Common myeloid progenitor, CD34-positive (primary cell): ENCODE results near the gene TTC27.
"Not testable (repeated sequence)": the region's sequence is repeated elsewhere in the genome, so short reads cannot be mapped to it uniquely, and the experiment has no call there.

Source experiments
- CTCF ChIA-PET: fragments of 350-600 bp; sonication (Branson Sonifier 250); formaldehyde crosslinking; loops from one replicate; lab custom pipeline; 2021; ENCODE audit warnings: antibody characterized with exemption; lab: Charles Lee
- POLR2A ChIA-PET: fragments of 350-600 bp; sonication (Branson Sonifier 250); formaldehyde crosslinking; loops from one replicate; lab custom pipeline; 2021; ENCODE audit warnings: antibody characterized with exemption; lab: Charles Lee
- DNase-seq, 3 donors: peaks; one replicate each; pipeline versions ENCODE4 v3.0.0 to v3.0.0-alpha.2; 2013
- H3K27ac ChIP-seq, 2 experiments: 1 replicate in 1 of 2; 2 replicates in 1 of 2; pipeline ENCODE4 v1.7.0; 2013; ENCODE audit warnings: inconsistent platforms in 2 of 2, low read length in 2 of 2, mild to moderate bottlenecking in 2 of 2, low read depth in 1 of 2, moderate library complexity in 1 of 2; ENCODE audit not compliant: severe bottlenecking in 2 of 2, insufficient read depth in 1 of 2, poor library complexity in 1 of 2
- H3K27me3 ChIP-seq, 5 experiments: replicated peaks in 2 of 5; 1 replicate in 3 of 5; 2 replicates in 2 of 5; pipeline versions ENCODE4 v1.6.1 to v1.7.0; 2013; ENCODE audit warnings: low read length in 4 of 5, mild to moderate bottlenecking in 2 of 5, moderate library complexity in 2 of 5, inconsistent platforms in 1 of 5; ENCODE audit not compliant: insufficient read depth in 5 of 5, control insufficient read depth in 4 of 5
- H3K36me3 ChIP-seq, 4 experiments: 1 replicate in 2 of 4; 2 replicates in 2 of 4; pipeline versions ENCODE4 v1.6.1 to v1.7.0; 2013; ENCODE audit warnings: low read length in 3 of 4, control low read depth in 1 of 4, mild to moderate bottlenecking in 1 of 4; ENCODE audit not compliant: control insufficient read depth in 4 of 4, insufficient read depth in 4 of 4
- H3K4me1 ChIP-seq, 4 experiments: 1 replicate in 3 of 4; 2 replicates in 1 of 4; pipeline versions ENCODE4 v1.6.1 to v1.7.1; 2013; ENCODE audit warnings: low read length in 3 of 4, mild to moderate bottlenecking in 3 of 4, control low read depth in 1 of 4, inconsistent platforms in 1 of 4, moderate library complexity in 1 of 4; ENCODE audit not compliant: control insufficient read depth in 4 of 4, insufficient read depth in 4 of 4; ENCODE audit errors: control extremely low read depth in 1 of 4
- H3K4me3 ChIP-seq, 7 experiments: 1 replicate in 4 of 7; 2 replicates in 3 of 7; pipeline versions ENCODE4 v1.5.1 to v1.7.0; 2013; ENCODE audit warnings: mild to moderate bottlenecking in 7 of 7, low read length in 6 of 7, moderate library complexity in 6 of 7, inconsistent platforms in 2 of 7, low read depth in 2 of 7, control low read depth in 1 of 7; ENCODE audit not compliant: insufficient read depth in 4 of 7, control insufficient read depth in 1 of 7; ENCODE audit errors: extremely low read depth in 1 of 7
- H3K9me3 ChIP-seq, 5 experiments: 1 replicate in 4 of 5; 2 replicates in 1 of 5; pipeline versions ENCODE4 v1.6.1 to v1.7.1; 2013; ENCODE audit warnings: low read length in 4 of 5, mild to moderate bottlenecking in 2 of 5, inconsistent platforms in 1 of 5, low read depth in 1 of 5, moderate library complexity in 1 of 5; ENCODE audit not compliant: control insufficient read depth in 4 of 5, insufficient read depth in 2 of 5; ENCODE audit errors: control extremely low read depth in 1 of 5
- WGBS: methylation state at CpG from one replicate; pipeline ENCODE4 v1.1.5; 2013; ENCODE audit not compliant: insufficient coverage; 5-methylcytosine and 5-hydroxymethylcytosine counted together

Gene TTC27

DNA sequence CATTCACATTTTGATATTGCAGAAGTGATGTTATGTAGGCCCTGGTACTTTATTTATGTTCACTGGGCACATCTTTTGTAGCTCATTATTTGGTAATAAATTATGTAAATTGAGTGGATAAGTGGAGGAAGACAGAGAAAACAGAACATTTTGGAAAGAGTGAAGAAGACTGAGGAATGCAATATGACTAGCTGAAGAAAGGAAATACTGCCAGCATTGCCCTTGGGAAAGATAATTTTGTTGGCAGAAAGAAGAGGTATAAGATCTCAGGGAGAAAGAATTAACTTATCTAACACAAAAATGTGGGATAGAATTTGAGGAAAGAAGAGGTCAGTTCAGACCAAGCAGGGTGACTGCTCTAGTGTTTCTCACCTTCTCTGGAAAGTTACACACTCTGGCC lies 118.8 kb downstream of the TTC27 start:
- no peak overlapping the region for H3K4me3 ChIP-seq
- H3K9me3 ChIP-seq = peaks cover 0 to 10% (median 2%) of the 10 kb centered on the region in 5 experiments
- H3K27me3 ChIP-seq = no peaks in the 10 kb centered on the region
- H3K27ac ChIP-seq = no peak overlapping the region
- no peaks in the 10 kb centered on the region for H3K4me1 ChIP-seq
- ChIA-PET POLR2A (no interaction called here), CTCF (no interaction called here)
- H3K36me3 ChIP-seq = peaks cover 12 to 51% (median 18%) of the 10 kb centered on the region in 4 experiments
- DNase-seq = no peak

DNA sequence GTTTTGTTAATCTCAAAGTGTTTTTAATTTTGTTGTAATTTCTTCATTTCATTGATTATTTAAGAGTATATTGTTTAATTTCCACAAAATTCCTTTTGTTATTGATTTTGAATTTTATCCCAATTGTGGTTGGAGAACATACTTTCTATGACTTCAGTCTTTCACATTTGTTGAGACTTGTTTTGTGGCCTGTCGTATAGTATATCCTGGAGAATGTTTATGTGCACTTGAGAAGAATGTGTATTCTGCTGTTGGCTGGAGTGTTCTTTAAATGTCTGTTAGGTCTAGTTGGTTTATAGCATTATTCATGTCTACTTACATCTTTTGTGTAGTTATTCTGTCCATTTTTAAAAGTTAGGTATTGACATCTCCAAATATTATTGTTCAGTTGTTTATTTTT lies 120.3 kb downstream of the TTC27 start:
- no peak overlapping the region for H3K4me3 ChIP-seq
- peaks cover 0 to 17% (median 6%) of the 10 kb centered on the region in 5 experiments for H3K9me3 ChIP-seq
- DNase-seq = no peak
- ChIA-PET POLR2A (no interaction called here), CTCF (no interaction called here)
- H3K36me3 ChIP-seq = peaks cover 13 to 57% (median 18%) of the 10 kb centered on the region in 4 experiments
- no peak overlapping the region for H3K27ac ChIP-seq
- H3K27me3 ChIP-seq = no peaks in the 10 kb centered on the region
- 100% methylated on average over 1 of the region's 1 CpG for WGBS
- no peaks in the 10 kb centered on the region for H3K4me1 ChIP-seq

DNA sequence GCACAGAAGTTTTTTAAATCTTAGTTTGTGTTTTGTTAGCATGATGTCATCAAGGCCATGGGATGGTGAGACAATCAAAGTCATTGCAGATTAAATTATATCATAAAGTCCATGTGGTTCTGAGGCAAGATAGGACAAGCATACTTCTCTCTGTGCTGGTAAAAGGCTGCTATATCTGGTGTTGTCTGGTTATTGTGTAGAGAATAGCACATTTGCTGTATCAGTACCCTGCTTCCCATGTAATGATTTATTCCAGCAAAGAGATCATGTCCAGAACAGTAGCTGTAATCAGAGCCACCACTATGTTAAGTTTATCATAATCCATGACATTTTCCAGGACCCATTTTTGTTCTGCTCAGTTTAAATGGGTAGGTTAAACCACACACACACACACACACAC lies 123.0 kb downstream of the TTC27 start:
- ChIA-PET POLR2A (no interaction called here), CTCF (interaction anchor here (1.0 kb wide), 1 partner anchor 11 kb away, joined by 3 read pairs; no protein-coding TSS in a partner anchor)
- DNase-seq = no peak
- peaks cover 9 to 47% (median 13%) of the 10 kb centered on the region in 4 experiments for H3K36me3 ChIP-seq
- H3K27me3 ChIP-seq = no peaks in the 10 kb centered on the region
- no peak overlapping the region for H3K27ac ChIP-seq
- peaks cover 0 to 2% (median 0%) of the 10 kb centered on the region in 4 experiments for H3K4me1 ChIP-seq
- H3K9me3 ChIP-seq = peaks cover 0 to 17% (median 5%) of the 10 kb centered on the region in 5 experiments
- no peak overlapping the region for H3K4me3 ChIP-seq

DNA sequence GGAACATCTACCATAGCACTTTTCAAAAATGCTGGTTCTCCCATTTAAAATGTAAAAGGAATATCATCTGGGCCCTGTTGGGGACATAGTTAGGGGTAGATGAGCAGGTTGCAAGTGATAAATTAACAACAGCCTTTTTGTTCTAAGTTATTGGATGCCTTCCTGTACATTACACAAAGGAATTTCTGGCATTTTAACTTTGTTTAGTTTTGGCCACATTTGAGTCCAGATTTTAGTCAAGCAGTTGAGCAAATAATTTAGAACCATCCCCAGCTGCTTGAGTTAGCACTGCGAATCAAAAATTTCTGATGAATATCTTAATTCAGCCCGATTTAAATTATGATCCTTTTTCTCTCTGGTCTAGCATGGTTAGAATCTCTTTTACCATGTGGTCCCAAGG lies 124.4 kb downstream of the TTC27 start:
- Histone ChIP-seq H3K36me3 (peaks cover 5 to 41% (median 13%) of the 10 kb centered on the region in 4 experiments), H3K27ac (no peak overlapping the region), H3K27me3 (no peaks in the 10 kb centered on the region), H3K4me3 (no peak overlapping the region), H3K9me3 (peaks cover 2 to 10% (median 5%) of the 10 kb centered on the region in 5 experiments), H3K4me1 (peaks cover 0 to 8% (median 0%) of the 10 kb centered on the region in 4 experiments)
- CTCF ChIA-PET = no interaction called here
- POLR2A ChIA-PET = no interaction called here
- DNase-seq = no peak
- WGBS = 100% methylated on average over 1 of the region's 2 CpGs

DNA sequence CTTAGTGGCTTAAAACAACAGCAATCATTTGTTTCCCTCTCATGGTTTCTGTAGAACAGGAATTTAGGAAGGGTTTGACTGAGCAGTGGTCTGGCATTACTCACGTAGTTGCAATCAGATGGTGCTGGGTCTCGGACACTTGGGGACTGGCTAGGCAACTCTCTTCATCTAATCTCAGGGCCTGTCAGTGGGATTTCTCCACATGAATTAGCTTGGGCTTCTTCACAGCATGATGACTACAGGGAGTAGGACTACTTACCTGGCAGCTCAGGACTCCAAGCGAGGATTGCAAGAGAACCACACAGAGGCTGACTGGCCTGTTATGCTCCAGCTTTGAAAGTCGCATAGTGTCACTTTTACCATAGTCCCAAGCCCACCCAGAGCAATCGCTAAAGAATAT lies 125.1 kb downstream of the TTC27 start:
- Histone ChIP-seq H3K36me3 (peaks cover 5 to 36% (median 13%) of the 10 kb centered on the region in 4 experiments), H3K27ac (no peak overlapping the region), H3K4me1 (peaks cover 0 to 8% (median 0%) of the 10 kb centered on the region in 4 experiments), H3K27me3 (no peaks in the 10 kb centered on the region), H3K9me3 (peaks cover 2 to 10% (median 3%) of the 10 kb centered on the region in 5 experiments), H3K4me3 (no peak overlapping the region)
- DNase-seq = no peak
- 100% methylated on average over 1 of the region's 5 CpGs for WGBS
- ChIA-PET CTCF (no interaction called here), POLR2A (no interaction called here)

DNA sequence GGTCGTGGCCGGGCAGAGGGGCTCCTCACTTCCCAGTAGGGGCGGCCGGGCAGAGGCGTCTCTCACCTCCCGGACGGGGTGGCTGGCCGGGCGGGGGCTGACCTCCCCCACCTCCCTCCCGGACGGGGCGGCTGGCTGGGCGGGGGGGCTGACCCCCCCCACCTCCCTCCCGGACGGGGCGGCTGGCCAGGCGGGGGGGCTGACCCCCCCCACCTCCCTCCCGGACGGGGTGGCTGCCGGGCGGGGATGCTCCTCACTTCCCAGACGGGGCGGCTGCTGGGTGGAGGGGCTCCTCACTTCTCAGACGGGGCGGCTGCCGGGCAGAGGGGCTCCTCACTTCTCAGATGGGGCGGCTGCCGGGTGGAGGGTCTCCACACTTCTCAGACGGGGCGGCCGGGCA lies 126.8 kb downstream of the TTC27 start:
- 91% methylated on average over 12 of the region's 31 CpGs for whole genome bisulfite sequencing
- H3K27ac ChIP-seq, DNase-seq, H3K27me3 ChIP-seq, H3K4me1 ChIP-seq, H3K4me3 ChIP-seq, H3K9me3 ChIP-seq, POLR2A ChIA-PET: not testable (repeated sequence)
- CTCF ChIA-PET = interaction anchor here (0.7 kb wide), 1 partner anchor 372 kb away, joined by 3 read pairs; no protein-coding TSS in a partner anchor
- peaks cover 0 to 32% (median 17%) of the 10 kb centered on the region in 4 experiments for H3K36me3 ChIP-seq

DNA sequence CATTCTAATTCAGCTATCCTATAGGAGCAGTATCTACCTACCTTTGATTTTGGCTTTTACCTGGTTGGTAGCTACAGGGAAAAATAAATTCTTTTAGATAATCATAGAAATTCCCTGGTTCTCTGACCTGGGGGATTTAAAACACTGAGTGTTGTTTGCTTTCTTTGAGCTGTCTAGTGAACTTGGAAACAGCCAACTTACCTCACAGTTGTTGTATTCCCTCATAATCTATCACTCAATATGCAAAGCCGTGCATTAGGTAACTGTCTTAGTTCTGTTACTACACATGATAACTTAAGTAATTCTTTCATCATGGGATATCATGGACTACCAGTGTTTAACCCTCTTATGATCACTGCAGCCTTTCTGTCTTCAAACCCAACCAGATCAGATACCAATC lies 127.8 kb downstream of the TTC27 start:
- peaks cover 3 to 33% (median 20%) of the 10 kb centered on the region in 4 experiments for H3K36me3 ChIP-seq
- H3K27me3 ChIP-seq = no peaks in the 10 kb centered on the region
- H3K9me3 ChIP-seq = peaks cover 2 to 7% (median 3%) of the 10 kb centered on the region in 5 experiments
- peak overlapping the region in 1 of 2 experiments; percentile 63 for H3K27ac ChIP-seq
- peak overlapping the region in 4 of 7 experiments; percentile 45 to 73 (median 61) for H3K4me3 ChIP-seq
- H3K4me1 ChIP-seq = peaks cover 0 to 8% (median 0%) of the 10 kb centered on the region in 4 experiments
- ChIA-PET POLR2A (no interaction called here), CTCF (interaction anchor here (0.6 kb wide), 1 partner anchor 816 kb away, joined by 4 read pairs; no protein-coding TSS in a partner anchor)
- WGBS = 91% methylated on average over 1 of the region's 1 CpG
- DNase-seq = no peak
